HAP-1 (cell line): ENCODE data around the gene ATAD3C.
"Not testable (repeated sequence)": the region's sequence is repeated elsewhere in the genome, so short reads cannot be mapped to it uniquely, and the experiment has no call there.

Experiments used
- DNase-seq, 2 experiments: peaks; one replicate each; pipeline ENCODE4 v3.0.0-alpha.2; 2016 to 2020; ENCODE audit warnings: low spot score in 2 of 2
- H3K27me3 ChIP-seq: fragments of 250-450 bp; sonication (Bioruptor Pico); 2 replicates; pipeline ENCODE4 v1.5.1; 2020; ENCODE audit warnings: low read depth, mild to moderate bottlenecking, moderate library complexity
- H3K36me3 ChIP-seq: fragments of 250-450 bp; sonication (Bioruptor Pico); replicated peaks from 2 replicates; pipeline ENCODE4 v1.5.1; 2020; ENCODE audit warnings: mild to moderate bottlenecking
- H3K4me1 ChIP-seq: fragments of 250-450 bp; sonication (Bioruptor Pico); 2 replicates; pipeline ENCODE4 v1.5.1; 2020; ENCODE audit warnings: mild to moderate bottlenecking
- H3K4me3 ChIP-seq: fragments of 250-450 bp; sonication (Bioruptor Pico); 2 replicates; pipeline ENCODE4 v1.5.1; 2020; ENCODE audit warnings: mild to moderate bottlenecking, moderate library complexity
- H3K9me3 ChIP-seq: fragments of 250-450 bp; sonication (Bioruptor Pico); 2 replicates; pipeline ENCODE4 v1.5.1; 2020; ENCODE audit warnings: mild to moderate bottlenecking, moderate library complexity
- in situ Hi-C: fragments of 300-500 bp; cut with MboI; formaldehyde crosslinking; loops from 3 replicates; pipeline ENCODE4 v1.14.3; 2020; ENCODE audit warnings: low sequenced_read_pairs, inconsistent platforms, mixed read lengths

Gene ATAD3C

GRCh38 chr1:1471389-1472052 is 22.0 kb downstream of the ATAD3C start, which contains the start of gene ATAD3B:
TSS of gene ATAD3B (plus strand) at chr1:1471765. CDS start at chr1:1471885, 120 bp downstream.
- 0 out of 2 replicates have a peak, but pooled peaks cover 7% of the 10 kb centered on the region for H3K4me1 ChIP-seq
- no peaks in the 10 kb centered on the region for H3K27me3 ChIP-seq
- in situ Hi-C loops: no loop called here
- peak within 1 kb of the TSS; percentile 74 for H3K4me3 ChIP-seq
- DNase-seq: peak; percentile 81 to 94
- no peaks in the 10 kb centered on the region for H3K9me3 ChIP-seq
- H3K36me3 ChIP-seq: peaks cover 1% of the 10 kb centered on the region

GRCh38 chr1:1472053-1472876 is 22.8 kb downstream of the ATAD3C start:
- H3K4me1 ChIP-seq: not testable (repeated sequence)

GRCh38 chr1:1476011-1476410 is 26.5 kb downstream of the ATAD3C start:
- H3K27me3 ChIP-seq, in situ Hi-C loops, H3K9me3 ChIP-seq, H3K4me1 ChIP-seq, DNase-seq, H3K4me3 ChIP-seq: not testable (repeated sequence)
- H3K36me3 ChIP-seq: peaks cover 35% of the 10 kb centered on the region

More at GRCh38 chr1:1472053-1472876, 22.8 kb downstream of the ATAD3C start:
- in situ Hi-C loops, H3K36me3 ChIP-seq, DNase-seq, H3K9me3 ChIP-seq, H3K27me3 ChIP-seq: not testable (repeated sequence)
- H3K4me3 ChIP-seq: peak overlapping the region; percentile 74

GRCh38 chr1:1477206-1477605 is 27.7 kb downstream of the ATAD3C start:
- no peaks in the 10 kb centered on the region for H3K4me1 ChIP-seq
- peaks cover 39% of the 10 kb centered on the region for H3K36me3 ChIP-seq
- no peaks in the 10 kb centered on the region for H3K27me3 ChIP-seq
- H3K9me3 ChIP-seq: no peaks in the 10 kb centered on the region
- DNase-seq: no peak
- H3K4me3 ChIP-seq: no peak overlapping the region
- in situ Hi-C loops: no loop called here

- H3K27me3 ChIP-seq: no peaks in the 10 kb centered on the region
- no peak overlapping the region for H3K4me3 ChIP-seq
- no peak for DNase-seq
- no peaks in the 10 kb centered on the region for H3K9me3 ChIP-seq
- H3K4me1 ChIP-seq: no peaks in the 10 kb centered on the region
- H3K36me3 ChIP-seq: peaks cover 62% of the 10 kb centered on the region
- in situ Hi-C loops: no loop called here
These were observed 30.3 kb downstream of the ATAD3C start for GRCh38 chr1:1479547-1480487.

GRCh38 chr1:1480488-1480867 is 31.0 kb downstream of the ATAD3C start:
- H3K4me1 ChIP-seq, DNase-seq, H3K4me3 ChIP-seq, H3K27me3 ChIP-seq, H3K9me3 ChIP-seq, in situ Hi-C loops: not testable (repeated sequence)
- H3K36me3 ChIP-seq: peaks cover 62% of the 10 kb centered on the region

- H3K27me3 ChIP-seq, DNase-seq, H3K9me3 ChIP-seq, H3K4me1 ChIP-seq, in situ Hi-C loops, H3K4me3 ChIP-seq: not testable (repeated sequence)
- peaks cover 64% of the 10 kb centered on the region for H3K36me3 ChIP-seq
These were observed 32.3 kb downstream of the ATAD3C start for GRCh38 chr1:1481811-1482210.

GRCh38 chr1:1482856-1483255 is 33.4 kb downstream of the ATAD3C start:
- Histone ChIP-seq H3K9me3 (no peaks in the 10 kb centered on the region), H3K4me1 (no peaks in the 10 kb centered on the region), H3K36me3 (peaks cover 58% of the 10 kb centered on the region), H3K4me3 (no peak overlapping the region), H3K27me3 (no peaks in the 10 kb centered on the region)
- DNase-seq: no peak
- in situ Hi-C loops: no loop called here

GRCh38 chr1:1483714-1484113 is 34.2 kb downstream of the ATAD3C start:
- no peaks in the 10 kb centered on the region for H3K4me1 ChIP-seq
- DNase-seq: no peak
- no peak overlapping the region for H3K4me3 ChIP-seq
- no peaks in the 10 kb centered on the region for H3K27me3 ChIP-seq
- peaks cover 61% of the 10 kb centered on the region for H3K36me3 ChIP-seq
- in situ Hi-C loops: no loop called here
- no peaks in the 10 kb centered on the region for H3K9me3 ChIP-seq

GRCh38 chr1:1484976-1485750 is 35.7 kb downstream of the ATAD3C start:
- DNase-seq, H3K9me3 ChIP-seq, in situ Hi-C loops, H3K4me3 ChIP-seq, H3K4me1 ChIP-seq, H3K27me3 ChIP-seq: not testable (repeated sequence)
- peaks cover 66% of the 10 kb centered on the region for H3K36me3 ChIP-seq

GRCh38 chr1:1485755-1486317 is 36.3 kb downstream of the ATAD3C start:
- peaks cover 68% of the 10 kb centered on the region for H3K36me3 ChIP-seq
- in situ Hi-C loops, H3K4me3 ChIP-seq, H3K27me3 ChIP-seq, H3K4me1 ChIP-seq, H3K9me3 ChIP-seq, DNase-seq: not testable (repeated sequence)

GRCh38 chr1:1487701-1488100 is 38.2 kb downstream of the ATAD3C start:
- Histone ChIP-seq H3K4me1 (no peaks in the 10 kb centered on the region), H3K36me3 (peaks cover 77% of the 10 kb centered on the region), H3K27me3 (no peaks in the 10 kb centered on the region), H3K4me3 (no peak overlapping the region), H3K9me3 (no peaks in the 10 kb centered on the region)
- DNase-seq: no peak
- in situ Hi-C loops: no loop called here

- in situ Hi-C loops: no loop called here
- no peak for DNase-seq
- no peaks in the 10 kb centered on the region for H3K27me3 ChIP-seq
- no peaks in the 10 kb centered on the region for H3K9me3 ChIP-seq
- no peaks in the 10 kb centered on the region for H3K4me1 ChIP-seq
- peaks cover 71% of the 10 kb centered on the region for H3K36me3 ChIP-seq
- H3K4me3 ChIP-seq: no peak overlapping the region
These were observed 39.7 kb downstream of the ATAD3C start for GRCh38 chr1:1489231-1489630.
